HG03565 (cell line): Measurements from ENCODE around the gene PSME3IP1.
"Not testable (repeated sequence)": the region's sequence is repeated elsewhere in the genome, so short reads cannot be mapped to it uniquely, and the experiment has no call there.

ENCODE experiments used
- ATAC-seq: cut with Tn5 transposase; IDR thresholded peaks from one replicate; pipeline ENCODE4 v1.9.1; 2021; ENCODE audit warnings: mild to moderate bottlenecking, moderate library complexity; ENCODE audit not compliant: unreplicated experiment

Gene PSME3IP1

GRCh38 chr16:57125969-57126368 lies 59.9 kb downstream of the PSME3IP1 start:
- ATAC-seq: no peak

- no peak for ATAC-seq
Measured at GRCh38 chr16:57125376-57125775, 60.5 kb downstream of the PSME3IP1 start.

GRCh38 chr16:57123974-57124674 lies 61.7 kb downstream of the PSME3IP1 start:
- no peak for ATAC-seq

- ATAC-seq: no peak
Measured at GRCh38 chr16:57123216-57123973, 62.4 kb downstream of the PSME3IP1 start.

GRCh38 chr16:57118461-57119084 lies 67.3 kb downstream of the PSME3IP1 start:
- no peak for ATAC-seq

DNA sequence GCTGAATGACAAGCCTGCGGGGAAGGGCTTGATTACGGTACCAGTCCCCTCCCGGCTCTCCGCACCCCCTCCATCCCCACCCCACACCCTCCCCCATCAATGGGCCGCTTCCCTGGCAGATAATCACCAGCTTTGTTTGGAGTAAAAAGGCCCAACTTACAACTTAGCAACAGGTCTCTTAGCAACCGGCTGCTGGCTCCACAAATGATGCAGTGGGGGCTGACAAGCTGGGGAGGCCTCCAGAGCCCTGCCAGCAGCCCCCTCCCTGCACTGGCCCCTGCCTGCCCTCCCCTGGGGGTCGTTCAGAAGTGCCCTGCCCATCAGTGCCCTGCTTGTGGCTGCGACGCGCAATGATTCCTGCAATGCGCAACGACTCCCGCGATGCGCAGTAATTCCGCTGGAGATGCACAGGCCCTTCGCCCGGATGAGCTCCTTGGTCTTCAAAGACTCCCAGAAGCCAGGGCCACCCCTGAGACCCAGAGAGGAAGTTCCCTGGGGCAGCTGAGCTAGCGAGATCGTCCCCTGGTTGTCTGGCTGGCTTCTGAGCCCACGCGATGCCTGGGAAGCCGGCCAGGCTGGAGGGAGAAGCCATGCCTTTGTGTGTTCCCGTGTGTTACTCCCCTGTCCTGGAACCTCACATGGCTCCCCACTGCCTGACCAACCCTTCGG lies 70.2 kb downstream of the PSME3IP1 start:
- ATAC-seq: no peak

DNA sequence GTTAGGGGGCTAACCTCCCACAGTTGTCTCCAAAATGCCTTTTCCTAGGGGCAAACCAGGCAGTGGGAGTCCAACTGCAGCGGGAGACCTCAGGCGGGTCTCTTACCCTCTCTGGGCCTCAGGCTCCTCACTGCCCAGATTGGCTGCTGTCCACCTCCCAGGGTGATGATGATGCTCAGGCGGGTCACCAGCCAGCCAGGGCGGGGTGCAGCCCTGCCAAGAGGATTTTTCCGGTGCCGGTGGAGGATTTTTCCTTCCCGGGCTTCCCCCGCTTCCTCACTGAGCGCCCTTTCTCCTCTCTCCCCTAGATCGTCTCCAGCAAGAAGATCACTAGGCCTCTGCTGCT lies 70.7 kb downstream of the PSME3IP1 start:
- ATAC-seq: no peak

DNA sequence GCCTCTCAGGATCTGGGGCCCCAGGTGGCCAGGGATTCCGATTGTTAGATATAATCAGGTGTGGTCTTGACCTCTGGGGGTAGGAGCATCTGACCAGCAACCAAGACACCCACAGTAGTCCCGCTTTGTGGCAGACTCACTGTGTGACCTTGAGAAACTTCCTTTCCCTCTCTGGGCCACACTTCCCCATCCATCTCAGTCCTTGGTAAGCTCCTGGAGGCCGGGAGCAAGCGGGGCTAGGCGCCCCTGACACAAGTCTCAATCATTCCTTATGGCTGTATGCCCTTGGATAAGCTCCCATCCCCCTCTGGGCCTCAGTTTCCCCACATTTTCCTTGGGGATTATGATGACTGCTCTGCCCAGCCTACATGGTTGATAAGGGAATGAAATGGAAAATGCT lies 72.2 kb downstream of the PSME3IP1 start:
- ATAC-seq: no peak

DNA sequence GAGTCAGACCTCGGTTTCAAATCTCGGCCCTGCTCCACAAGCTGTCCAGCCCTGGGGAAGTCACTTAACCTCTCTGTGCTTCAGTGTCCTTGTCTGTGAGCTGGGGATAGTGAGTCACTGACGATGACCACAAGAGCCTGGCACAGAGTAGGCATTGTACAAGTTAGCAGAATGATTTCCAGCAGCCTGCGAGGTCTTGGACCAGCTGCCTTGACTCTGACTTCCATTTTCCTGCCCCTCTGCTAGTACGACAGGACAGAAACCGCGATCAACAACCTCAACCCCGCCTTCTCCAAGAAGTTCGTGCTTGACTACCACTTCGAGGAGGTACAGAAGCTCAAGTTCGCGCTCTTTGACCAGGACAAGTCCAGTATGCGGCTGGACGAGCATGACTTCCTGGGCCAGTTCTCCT lies 72.8 kb downstream of the PSME3IP1 start:
- no peak for ATAC-seq

GRCh38 chr16:57112403-57113041 lies 73.3 kb downstream of the PSME3IP1 start:
- ATAC-seq: no peak

- ATAC-seq: no peak
Measured at GRCh38 chr16:57111420-57111819, 74.4 kb downstream of the PSME3IP1 start.

DNA sequence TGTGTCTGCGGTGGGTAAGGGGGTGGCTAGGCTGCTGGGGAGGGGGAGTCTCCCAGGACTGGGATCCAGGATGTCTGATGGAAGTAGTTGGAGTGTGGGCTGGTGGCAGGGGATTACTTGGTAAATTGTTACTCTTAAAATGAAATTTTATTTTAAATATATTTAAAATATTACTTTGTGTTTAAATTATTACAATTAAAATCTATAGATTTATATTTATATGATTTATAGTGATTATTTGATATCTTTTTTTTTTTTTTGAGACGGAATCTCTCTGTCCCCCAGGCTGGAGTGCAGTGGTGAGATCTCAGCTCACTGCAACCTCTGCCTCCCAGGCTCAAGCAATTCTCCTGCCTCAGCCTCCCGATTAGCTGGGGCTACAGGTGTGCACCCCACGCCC lies 74.9 kb downstream of the PSME3IP1 start:
- no peak for ATAC-seq

DNA sequence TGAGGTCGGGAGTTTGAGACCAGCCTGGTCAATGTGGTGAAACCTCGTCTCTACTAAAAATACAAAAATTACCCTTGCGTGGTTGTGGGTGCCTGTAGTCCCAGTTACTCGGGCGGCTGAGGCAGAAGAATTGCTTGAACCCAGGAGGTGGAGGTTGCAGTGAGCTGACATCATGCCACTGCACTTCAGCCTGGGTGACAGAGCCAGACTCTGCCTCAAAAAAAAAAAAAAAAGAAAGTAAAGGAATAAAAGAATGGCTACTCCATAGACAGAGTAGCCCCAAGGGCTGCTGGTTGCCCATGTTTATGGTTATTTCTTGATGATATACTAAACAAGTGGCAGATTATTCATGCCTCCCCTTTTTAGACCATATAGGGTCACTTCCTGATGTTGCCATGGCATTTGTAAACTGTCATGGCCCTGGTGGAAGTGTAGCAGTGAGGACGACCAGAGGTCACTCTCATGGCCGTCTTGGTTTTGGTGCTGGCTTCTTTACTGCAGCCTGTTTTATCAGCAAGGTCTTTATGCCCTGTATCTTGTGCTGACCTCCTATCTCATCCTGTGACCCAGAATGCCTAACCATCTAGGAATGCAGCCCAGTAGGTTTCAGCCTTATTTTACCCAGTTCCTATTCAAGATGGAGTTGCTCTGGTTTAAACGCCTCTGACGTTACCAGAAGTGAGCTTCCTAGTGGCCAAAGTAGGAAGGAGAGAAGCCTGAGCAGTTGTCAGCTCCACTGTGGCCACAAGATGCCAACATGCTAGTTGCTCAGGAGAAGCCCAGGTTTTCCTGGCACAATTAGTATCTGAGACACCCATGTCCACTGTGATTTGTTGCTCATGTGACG lies 76.4 kb downstream of the PSME3IP1 start:
- not testable (repeated sequence) for ATAC-seq

DNA sequence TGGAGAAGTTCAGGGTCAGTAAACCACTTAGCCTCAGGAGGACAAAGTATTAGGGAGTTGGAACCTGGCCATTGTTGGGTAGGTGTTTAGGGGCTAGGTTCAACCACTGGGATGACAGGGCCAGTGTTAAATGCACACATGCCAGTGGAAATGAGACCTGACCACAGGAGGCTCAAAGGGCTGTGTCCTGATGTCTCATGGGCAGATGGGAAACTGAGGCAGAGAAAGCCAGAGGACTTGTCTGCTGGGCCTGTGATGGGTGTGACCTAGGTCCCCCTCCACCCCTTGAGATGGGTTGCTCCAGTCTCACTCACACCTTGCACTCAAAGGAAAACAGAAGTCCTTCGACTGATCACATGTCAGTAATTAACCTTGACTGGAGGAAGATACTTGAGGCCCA lies 77.4 kb downstream of the PSME3IP1 start:
- no peak for ATAC-seq

DNA sequence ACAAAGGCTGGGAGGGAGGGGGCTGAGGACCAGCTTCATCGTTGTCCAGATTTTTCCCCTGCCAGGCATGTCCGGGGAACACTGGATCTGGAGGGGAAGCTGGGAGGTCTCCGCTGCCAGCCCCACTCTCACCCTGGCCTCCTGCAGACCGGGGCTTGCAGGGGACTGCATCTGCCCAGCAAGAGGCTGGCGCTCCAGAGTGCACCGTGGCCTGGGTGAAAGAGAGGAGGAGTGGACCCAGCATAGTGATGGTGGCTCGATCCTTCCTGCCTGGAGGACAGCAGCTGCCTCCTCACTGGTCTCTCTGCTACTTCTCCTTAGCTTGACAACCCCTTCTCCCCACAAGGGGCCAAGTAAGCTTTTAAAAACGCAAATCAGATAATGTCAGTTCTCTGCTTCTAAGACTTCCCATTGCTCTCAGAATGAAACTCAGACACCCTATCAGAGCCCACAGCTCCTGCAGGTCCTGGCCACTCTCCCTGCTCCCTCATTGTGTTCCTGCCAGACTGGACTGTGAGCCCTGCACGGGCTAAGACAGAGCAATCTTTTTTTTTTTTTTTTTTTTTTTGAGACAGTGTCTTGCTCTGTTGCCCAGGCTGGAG lies 78.4 kb downstream of the PSME3IP1 start:
- ATAC-seq: no peak

DNA sequence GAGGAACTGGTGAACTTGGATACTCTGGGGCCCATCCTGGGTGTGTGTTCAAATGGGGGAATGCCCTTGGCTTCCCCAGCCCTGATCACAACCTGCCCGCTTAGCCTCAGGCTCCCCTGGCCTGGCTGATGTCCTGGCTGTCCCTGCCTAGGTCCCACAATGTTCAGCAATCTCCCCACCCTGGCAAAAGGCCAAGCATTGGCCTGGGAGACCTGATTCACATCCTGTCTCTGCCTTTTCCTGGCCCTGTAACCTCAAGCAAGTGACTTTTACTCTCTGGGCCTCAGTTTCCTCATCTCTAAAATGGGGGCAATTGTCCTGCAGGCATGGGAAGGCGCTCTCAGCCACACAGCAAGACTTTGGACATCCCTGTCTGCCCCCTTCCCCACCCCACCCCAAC lies 79.1 kb downstream of the PSME3IP1 start:
- ATAC-seq: no peak

DNA sequence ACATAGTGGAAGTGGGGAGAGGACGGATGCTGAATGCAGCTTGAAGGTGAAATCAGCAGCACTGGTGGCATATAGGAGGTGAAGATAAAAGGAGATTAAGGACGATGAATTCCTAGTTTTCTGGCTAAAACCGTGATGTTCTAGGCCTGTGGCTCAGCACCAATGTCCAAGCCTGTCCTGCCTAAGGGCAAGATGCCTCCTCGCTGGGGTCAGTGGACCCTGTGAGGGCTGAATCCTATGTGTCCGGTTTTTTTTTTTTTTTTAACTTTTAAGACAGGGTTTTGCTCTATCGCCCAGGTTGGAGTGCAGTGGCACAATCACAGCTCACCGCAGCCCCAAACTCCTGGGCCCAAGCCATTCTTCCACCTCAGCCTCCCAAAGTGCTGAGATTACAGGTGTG lies 80.7 kb downstream of the PSME3IP1 start:
- ATAC-seq: no peak

DNA sequence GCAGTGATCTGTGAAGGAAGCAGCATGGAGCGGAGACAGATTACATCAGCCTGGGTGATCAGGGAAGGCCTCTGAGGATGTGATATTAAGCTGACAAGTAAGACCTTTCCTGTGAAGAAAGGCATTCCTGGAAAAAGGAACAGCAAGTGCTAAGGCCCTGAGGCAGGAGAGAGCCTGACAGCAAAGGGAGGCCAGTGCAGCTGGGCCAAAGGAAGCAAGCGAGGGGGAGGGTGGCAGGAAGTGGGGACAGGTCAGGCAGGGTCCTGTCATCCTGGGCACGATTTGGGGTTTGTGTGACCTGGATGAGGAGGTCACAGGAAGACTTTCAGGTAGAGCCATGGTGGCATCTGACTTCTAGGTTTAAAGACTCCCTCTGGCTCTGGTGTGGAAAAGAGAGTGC lies 81.1 kb downstream of the PSME3IP1 start:
- no peak for ATAC-seq

GRCh38 chr16:57102888-57103851 lies 82.7 kb downstream of the PSME3IP1 start:
- no peak for ATAC-seq
